ENCODE results near the gene DYSF.

The DYSF gene

DNA sequence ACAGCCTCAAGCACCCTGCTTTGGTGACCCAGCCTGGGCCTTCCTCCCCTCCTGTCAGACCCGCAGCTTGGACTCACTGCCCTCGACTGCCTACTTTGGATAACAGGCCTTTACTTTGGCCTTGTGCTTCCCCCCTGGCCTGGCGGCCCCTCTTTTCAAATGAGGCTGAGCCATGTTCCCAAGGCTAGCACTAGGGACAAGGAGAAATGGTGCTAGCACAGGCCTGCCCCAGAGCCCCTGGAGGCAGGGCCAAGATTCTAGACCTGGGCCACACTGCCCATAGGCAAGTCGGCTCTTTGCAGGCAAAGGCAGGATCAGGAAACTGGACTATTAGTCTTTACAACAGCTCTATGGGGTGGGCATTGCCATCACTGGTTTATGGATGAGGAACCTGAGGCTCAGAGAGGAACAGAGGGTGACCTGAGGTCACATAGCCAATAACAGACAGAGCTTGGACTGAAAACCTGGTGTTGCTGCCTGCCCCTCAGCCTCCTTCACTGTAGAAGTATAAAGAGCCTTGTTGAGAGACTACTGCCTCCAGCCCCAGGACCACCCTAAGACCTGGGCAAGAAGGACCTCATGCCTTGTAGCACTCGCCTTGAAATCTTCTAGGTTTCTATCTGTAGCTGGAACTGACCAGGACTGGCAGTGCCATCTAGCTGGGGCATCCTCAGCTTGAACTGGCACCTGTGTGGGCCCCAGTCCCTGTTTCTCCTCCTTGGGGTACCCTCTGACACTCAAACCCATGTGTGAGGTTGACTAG is 266.3 kb downstream of the DYSF start:
- no peak overlapping the region for H3K4me3 ChIP-seq (ENCODE audit: low read depth, low read length)
- in situ Hi-C loops (cut with HindIII; ENCODE audit: low sequenced_read_pairs): no loop called here
- TF ChIP-seq CTCF (IDR thresholded peaks at IDR 0.05; ENCODE audit: low read depth, low read length, missing control alignments): no peak
- no peak for DNase-seq (ENCODE audit: low read depth)

GRCh38 chr2:71720283-71720560 is 266.9 kb downstream of the DYSF start:
- TF ChIP-seq CTCF (IDR thresholded peaks at IDR 0.05; ENCODE audit: low read depth, low read length, missing control alignments): no peak
- no peak for DNase-seq (ENCODE audit: low read depth)
- no peak overlapping the region for H3K4me3 ChIP-seq (ENCODE audit: low read depth, low read length)
- in situ Hi-C loops (cut with HindIII; ENCODE audit: low sequenced_read_pairs): no loop called here

DNA sequence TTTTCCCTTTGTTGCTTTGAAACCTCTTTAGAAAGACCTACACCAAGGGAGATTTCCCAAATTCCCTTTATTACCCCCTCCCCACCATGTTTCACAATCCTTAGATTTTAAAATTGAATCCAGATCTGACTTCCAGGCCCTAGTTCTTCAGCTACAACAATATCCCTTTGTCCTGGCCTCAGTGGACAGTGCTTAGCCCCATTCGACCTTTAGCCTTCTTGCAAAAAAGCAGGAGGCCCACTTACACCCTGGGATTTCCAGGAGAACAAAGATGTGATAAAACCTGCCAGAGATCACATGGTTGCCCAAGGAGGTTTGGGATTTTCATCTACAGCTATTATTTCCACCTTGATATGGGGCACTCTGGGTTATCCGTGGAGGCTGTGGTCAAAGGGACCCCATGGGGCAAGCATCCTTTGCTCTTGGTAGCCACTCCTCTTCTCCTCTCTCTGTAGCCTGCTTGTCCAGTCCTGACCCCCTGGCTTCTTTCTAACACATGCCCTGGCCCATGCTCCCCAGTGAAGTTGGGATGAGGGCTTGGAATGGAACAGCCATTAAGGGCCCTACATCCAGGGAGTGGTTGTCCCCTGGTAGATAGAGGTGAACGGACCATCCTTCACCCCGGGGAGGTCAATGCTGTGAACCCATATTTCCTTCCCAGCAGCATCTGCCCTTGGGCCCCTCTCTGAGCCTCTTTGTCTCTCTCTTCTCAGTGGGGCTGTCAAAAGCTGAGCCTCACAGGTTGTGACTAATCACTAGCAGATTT is 267.4 kb downstream of the DYSF start:
- no peak for TF ChIP-seq CTCF (IDR thresholded peaks at IDR 0.05; ENCODE audit: low read depth, low read length, missing control alignments)
- in situ Hi-C loops (cut with HindIII; ENCODE audit: low sequenced_read_pairs): no loop called here
- H3K4me3 ChIP-seq (ENCODE audit: low read depth, low read length): no peak overlapping the region
- no peak for DNase-seq (ENCODE audit: low read depth)

DNA sequence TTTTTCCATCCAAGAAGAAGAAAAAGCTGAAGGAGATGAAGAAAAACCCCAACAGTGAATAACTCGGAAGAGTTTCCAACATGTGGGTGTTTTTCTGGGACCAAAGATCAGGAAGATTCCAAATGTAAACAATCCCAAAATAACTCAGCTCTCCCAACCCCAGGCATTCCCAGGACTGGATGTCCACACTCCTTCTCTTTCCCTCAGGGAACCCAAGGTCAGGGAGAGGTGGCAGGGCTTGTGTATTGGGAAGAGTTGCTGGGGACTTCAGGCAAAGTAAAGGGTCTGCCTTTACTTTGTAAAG is 268.0 kb downstream of the DYSF start:
- no peak for TF ChIP-seq CTCF (IDR thresholded peaks at IDR 0.05; ENCODE audit: low read depth, low read length, missing control alignments)
- H3K4me3 ChIP-seq (ENCODE audit: low read depth, low read length): no peak overlapping the region
- in situ Hi-C loops (cut with HindIII; ENCODE audit: low sequenced_read_pairs): no loop called here
- no peak for DNase-seq (ENCODE audit: low read depth)

DNA sequence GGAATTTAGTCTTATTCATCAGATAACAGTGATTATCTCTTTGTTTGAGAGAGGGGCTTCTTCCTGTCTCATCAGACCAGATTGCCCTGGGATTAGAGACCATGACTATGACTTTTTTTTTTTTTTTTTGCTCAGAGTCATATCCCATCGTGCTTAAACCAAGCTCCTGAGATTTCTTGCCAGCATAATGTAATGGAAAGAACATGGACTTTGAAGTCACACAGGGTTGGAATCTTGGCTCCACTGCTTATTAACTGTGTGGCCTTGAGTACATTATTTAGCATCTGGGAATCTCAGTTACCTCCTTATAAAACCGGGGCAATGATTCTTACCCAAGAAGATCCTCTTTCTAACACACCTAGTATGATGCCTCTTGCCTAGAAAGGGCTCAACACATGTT is 268.3 kb downstream of the DYSF start:
- no peak for DNase-seq (ENCODE audit: low read depth)
- H3K4me3 ChIP-seq (ENCODE audit: low read depth, low read length): no peak overlapping the region
- in situ Hi-C loops (cut with HindIII; ENCODE audit: low sequenced_read_pairs): no loop called here
- TF ChIP-seq CTCF (IDR thresholded peaks at IDR 0.05; ENCODE audit: low read depth, low read length, missing control alignments): no peak

DNA sequence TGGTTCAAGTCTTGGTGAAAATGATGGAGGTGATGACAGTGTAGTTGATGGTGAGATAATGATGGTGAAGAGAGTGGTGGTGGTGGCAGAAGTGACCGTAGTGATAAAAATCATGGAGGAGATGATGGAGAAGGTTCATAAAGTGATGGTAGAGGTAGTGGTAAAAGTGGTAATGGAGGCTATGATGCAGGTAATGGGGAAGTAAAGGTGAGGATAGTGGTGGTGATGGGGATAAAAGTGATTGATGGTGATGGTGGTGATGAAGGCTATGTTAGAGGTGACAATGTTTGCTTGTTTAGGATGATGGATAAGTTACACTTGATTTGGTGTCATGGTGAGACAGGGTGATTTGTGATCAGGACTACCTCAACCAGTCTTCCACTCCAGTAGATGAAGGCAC is 268.9 kb downstream of the DYSF start:
- in situ Hi-C loops (cut with HindIII; ENCODE audit: low sequenced_read_pairs): no loop called here
- DNase-seq (ENCODE audit: low read depth): no peak
- H3K4me3 ChIP-seq (ENCODE audit: low read depth, low read length): no peak overlapping the region
- no peak for TF ChIP-seq CTCF (IDR thresholded peaks at IDR 0.05; ENCODE audit: low read depth, low read length, missing control alignments)

All from astrocyte of the cerebellum (primary cell).